GM21447 (cell line): ENCODE results near the gene HLTF.
"Not testable (repeated sequence)": the region's sequence is repeated elsewhere in the genome, so short reads cannot be mapped to it uniquely, and the experiment has no call there.

ENCODE experiments used
- ATAC-seq: cut with Tn5 transposase; IDR thresholded peaks from one replicate; pipeline ENCODE4 v1.9.1; 2021; ENCODE audit not compliant: unreplicated experiment

Gene HLTF

DNA sequence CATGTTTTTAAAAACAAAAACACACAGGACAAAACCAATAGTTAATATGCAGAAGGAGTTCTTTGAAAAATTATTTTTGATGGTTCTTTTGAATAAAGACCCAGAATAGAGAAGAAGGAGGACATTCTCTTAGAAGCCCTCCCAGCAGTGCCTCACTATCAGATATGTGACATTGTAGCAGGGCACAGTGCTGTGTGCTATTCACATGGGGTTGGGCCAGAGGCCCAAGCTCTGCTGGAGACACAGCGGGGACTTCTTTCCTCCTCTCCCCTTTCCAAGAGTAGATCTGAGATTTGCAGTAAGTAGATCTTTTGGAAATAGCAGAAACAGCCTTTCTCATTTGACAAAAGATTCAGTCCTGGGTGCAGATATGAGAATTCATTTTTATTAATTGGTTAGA lies 88.7 kb downstream of the HLTF start:
- no peak for ATAC-seq

DNA sequence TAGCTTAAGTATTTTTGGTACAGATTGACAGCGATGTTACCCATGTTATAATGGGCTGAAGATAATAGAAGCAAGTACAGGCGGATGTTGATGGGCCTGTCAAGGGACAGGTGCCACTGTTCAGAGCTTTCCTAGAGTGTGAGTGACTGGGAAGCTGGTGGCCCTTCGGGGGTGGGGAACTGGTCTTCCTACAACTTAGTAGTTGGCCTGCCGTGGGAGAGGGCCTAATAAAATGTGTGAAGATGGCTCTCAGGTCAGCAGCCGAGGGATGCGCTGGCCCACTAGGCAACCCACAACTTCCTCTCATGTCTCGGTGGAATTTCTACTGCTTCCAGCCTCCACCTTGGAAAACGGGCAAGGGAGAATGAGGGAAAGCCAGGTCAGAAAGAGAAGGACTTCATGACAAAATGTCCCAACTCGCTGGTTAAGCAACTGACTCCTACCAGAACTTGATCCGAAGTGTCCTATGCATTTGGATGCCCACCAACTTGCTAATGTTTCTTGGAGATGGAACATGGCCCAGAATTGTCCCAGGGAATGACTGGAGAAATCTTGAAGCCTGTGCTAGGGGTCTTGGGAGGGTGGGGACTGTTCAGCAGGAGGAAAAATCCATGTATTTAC lies 93.6 kb downstream of the HLTF start:
- ATAC-seq: no peak

DNA sequence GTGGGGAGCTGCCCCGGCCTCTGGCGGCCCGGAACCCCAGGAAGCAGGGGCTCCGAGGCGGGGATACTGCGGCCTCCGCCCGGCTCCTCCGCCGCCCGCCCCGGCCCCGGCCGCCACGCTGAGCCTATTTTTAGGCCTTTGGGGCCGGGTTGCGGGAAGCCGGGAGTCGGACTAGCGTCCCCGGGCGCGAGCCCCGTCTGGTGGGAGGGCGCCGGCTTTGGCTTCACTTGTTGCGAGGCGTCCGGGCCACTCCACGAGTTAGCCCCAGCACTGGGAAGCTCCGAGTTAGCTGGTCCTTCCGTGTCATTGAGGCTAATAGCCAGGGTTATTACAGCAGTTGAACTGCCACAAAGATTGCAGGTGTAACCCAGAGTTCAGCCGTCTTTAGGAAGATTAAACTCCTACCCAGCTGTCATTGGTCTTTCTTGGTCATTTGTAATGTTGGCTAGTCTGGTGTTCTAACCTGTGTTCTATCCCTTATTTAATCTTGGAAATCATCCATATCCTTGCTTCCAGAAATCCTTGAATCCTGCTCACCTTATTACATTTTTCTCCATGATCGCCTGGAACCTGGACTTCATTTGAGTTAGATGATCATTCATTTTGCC lies 94.2 kb downstream of the HLTF start:
- peak; percentile 32 for ATAC-seq

DNA sequence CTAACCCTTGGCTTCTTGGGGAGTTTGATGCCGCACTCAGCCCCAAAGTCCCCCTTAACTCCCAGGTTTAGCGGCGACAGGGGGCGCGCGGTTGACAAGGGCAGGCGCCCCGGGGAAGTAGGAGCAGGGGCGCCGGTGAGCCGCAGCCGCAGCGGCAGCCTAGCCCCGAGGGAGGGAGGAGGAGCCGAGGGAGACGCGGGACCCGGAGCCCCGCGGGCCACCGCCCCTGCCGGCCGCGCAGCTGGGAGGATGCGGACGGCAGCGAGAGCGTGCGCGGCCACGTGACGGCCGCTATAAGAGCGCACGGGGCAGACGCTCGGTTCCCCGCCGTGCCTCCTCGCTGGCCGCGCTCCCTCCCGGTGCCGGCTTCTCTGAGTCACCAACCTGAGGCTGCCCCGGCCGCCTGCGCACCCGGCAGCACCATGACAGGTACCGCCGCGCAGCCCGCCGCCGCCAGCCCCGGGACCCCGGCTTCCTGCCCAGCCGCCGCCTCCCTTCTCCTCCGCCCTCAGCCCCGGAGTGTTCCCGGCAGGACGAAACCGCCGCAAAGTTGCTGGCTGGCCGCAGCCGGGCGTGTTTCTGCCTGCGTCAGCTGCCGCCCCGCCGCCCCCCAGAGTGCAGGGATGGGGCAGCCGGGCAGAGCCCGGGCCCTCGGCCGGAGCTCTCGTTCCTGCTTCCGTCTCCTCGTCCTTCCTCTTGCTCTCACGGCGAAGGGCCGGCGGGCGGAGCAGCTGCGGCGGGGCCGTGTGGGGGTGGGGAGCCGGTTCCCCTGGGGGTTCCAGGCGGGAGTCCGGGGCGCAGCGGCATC lies 94.9 kb downstream of the HLTF start, which contains the start of gene GYG1:
Gene GYG1 (plus strand): TSS at position 322 of the 808 bp plus-strand sequence. CDS start 101 bp downstream, at position 423.
- ATAC-seq: peak; percentile 74

DNA sequence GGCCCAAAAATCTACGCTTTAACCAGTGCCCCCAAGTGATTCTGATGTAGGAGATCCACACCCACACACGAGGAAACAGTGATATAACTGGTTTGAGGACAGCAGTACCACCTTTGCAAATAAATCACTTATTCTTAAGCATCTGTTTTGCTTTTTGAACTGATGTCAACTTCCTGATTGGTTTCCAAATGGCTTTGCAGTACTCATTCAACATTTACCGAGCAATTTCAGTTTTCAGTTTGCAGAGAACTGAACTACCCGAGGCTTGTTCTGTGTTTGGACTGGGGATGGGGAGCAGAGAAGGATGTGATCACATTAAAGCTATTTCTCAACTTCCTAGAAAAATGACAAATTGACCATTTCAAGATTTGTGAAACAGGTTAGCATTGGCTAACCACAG lies 96.1 kb downstream of the HLTF start:
- peak; percentile 33 for ATAC-seq

DNA sequence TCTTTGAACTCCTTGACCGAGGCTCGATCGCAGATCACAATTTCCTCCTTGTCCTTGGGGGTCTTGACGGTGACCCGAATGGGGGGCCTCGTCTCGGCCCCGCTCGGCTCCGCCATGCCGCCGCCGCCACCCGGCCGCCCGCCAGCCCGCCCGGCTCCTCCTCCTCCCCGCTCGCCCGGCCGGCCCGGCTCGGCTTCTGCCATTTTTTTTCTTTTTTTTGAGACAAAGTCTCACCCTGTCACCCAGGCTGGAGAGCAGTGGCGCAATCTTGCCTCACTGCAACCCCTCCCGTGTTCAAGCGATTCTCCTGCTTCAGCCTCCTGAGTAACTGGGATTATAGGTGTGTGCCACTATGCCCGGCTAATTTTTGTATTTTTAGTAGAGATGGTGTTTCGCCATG lies 98.8 kb downstream of the HLTF start:
- ATAC-seq: not testable (repeated sequence)

DNA sequence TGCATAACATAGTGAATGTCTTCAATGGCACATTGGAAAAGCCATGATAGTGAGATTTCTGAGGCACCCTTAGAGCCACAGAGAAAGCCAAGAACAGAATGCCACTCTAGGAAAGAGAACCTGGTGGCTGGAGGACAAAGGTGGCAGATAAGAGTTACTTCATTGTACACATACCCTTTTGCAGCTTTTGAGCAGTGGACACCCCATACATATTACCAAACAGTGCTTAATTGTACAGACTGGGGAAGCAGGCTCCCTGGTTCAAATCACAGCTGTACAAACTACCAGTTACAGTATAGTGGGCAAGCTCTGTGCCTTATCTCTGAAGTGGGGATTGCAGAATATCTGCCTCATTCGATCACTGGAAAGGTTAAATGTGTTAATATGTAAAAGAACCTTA lies 105.1 kb downstream of the HLTF start:
- ATAC-seq: no peak
